ENCODE measurements around the gene SLC2A3. TPM values are rescaled to one million over a fixed set of nuclear protein-coding genes. Genes with fewer than 3 reads are reported as not detected.
"Not testable (repeated sequence)": the region's sequence is repeated elsewhere in the genome, so short reads cannot be mapped to it uniquely, and the experiment has no call there.

Gene SLC2A3
- 10 to 100 TPM in 1 of 4 donors, 1 to 10 TPM in 2, under 1 TPM in 1; 0.80 to 10.2 (median 8.1) TPM for total RNA-seq

DNA sequence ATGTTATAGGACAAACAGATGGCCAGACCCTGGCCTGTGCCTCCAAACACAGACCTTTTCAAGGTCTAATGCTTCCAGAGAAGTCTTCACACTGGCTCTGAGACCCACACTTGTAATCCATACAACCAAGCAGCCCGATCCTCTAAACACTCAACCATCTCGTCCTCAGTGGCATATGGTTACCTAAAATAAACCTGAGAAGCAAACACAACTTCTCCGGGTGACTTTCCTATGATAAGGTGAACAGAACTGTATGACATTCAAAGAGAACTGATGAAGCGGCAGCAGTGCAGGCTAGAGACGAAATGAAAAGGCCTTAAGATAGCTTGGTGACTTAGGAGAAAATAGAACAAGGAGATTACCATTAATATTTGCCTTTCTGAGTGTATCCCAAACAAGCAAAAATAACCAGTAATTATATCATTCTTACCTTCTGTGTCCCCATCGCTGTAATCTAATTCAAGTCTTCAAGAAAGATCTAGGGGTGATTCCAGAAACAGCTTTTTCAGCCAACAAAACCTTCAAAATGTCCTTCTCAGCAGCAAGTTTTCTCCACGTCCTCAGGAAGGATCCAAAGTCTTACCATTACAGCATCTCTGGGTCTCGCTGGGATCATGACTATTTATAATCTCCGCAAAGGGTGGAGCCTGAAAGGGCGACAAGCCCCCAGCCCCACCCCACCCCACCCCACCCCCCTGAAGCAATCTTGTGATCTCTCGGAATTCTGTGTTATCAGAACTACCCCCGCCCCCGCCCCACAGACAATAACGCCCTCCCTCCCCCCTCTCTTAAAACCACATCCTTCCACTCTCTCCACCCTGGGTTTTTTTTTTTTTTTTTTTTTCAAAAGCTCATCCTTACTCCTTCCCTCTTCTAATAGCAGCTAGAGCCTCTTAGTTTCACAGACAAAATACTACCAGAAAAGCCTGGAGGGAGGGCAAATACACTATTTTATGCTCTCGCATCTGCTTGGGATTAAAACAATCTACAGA is at the start of gene SLC2A3:
Gene SLC2A3, minus strand, starts transcription at position 598 of the 992 bp plus-strand sequence. Its CDS starts 153 bp downstream, at position 445.
- H3K27me3 ChIP-seq = no peaks in the 10 kb centered on the region
- peak within 1 kb of the TSS; percentile 80 to 88 (median 84) for H3K27ac ChIP-seq
- in situ Hi-C loops (cut with MboI; ENCODE audit: low pct_ligation_motif_present in 1 of 4, low pct_unique_long_range_greater_than_20kb in 1 of 4, low sequenced_read_pairs in 3 of 4) (loop anchor here in 2 of 4 donors (10.0 kb wide), 1 partner anchor 59 kb away; no protein-coding TSS in a partner anchor), intact Hi-C loops (cut with DNase I; ENCODE audit: low total_unique reads) (no loop called here)
- peak within 1 kb of the TSS; percentile 19 to 52 (median 34) for H3K4me3 ChIP-seq
- H3K36me3 ChIP-seq = peaks cover 0 to 9% (median 2%) of the 10 kb centered on the region in 4 donors
- H3K4me1 ChIP-seq = peaks cover 0 to 27% (median 10%) of the 10 kb centered on the region in 4 donors
- 15 to 21% methylated on average over 6 to 15 of the region's 15 CpGs for WGBS, 2 donors (ENCODE audit: low coverage in 1 of 2)
- H3K9me3 ChIP-seq = no peaks in the 10 kb centered on the region
- DNase-seq = peak; percentile 53
- peak; percentile 80 for TF ChIP-seq POLR2A (IDR thresholded peaks at IDR 0.05)
- TF ChIP-seq POLR2AphosphoS5 (IDR thresholded peaks at IDR 0.05) = peak; percentile 94 to 98 (median 95)
- TF ChIP-seq EP300 (IDR thresholded peaks at IDR 0.05; ENCODE audit: low read depth) = no peak

DNA sequence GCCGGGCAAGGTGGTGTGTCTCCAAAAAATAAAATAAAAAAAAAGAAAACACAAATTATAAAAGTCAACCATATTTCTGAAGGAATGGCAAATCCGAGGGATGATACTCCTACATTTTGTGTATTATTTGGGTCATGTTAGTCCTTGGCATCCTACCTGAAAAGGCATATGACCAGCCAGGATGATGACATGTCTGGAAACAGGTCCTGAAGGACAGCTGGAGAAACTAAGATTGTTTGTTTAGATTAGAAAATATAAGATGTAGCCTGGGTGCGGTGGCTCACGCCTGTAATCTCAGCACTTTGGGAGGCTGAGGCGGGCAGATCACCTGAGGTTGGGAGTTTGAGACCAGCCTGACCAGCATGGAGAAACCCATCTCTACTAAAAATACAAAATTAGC is 48.9 kb upstream of the SLC2A3 start:
- WGBS, 2 donors (ENCODE audit: low coverage in 1 of 2) = 77 to 91% methylated on average over 2 to 5 of the region's 5 CpGs
- Histone ChIP-seq H3K4me3 (no peak overlapping the region), H3K36me3 (no peaks in the 10 kb centered on the region), H3K9me3 (no peaks in the 10 kb centered on the region), H3K4me1 (no peaks in the 10 kb centered on the region), H3K27me3 (no peaks in the 10 kb centered on the region), H3K27ac (no peak overlapping the region)
- in situ Hi-C loops (cut with MboI; ENCODE audit: low pct_ligation_motif_present in 1 of 4, low pct_unique_long_range_greater_than_20kb in 1 of 4, low sequenced_read_pairs in 3 of 4) (no loop called here), intact Hi-C loops (cut with DNase I; ENCODE audit: low total_unique reads) (no loop called here)
- TF ChIP-seq POLR2A (IDR thresholded peaks at IDR 0.05) (no peak), CTCF (IDR thresholded peaks at IDR 0.05) (no peak), POLR2AphosphoS5 (IDR thresholded peaks at IDR 0.05) (no peak), EP300 (IDR thresholded peaks at IDR 0.05; ENCODE audit: low read depth) (no peak)
- DNase-seq = no peak

GRCh38 chr12:7983460-7983859 is 47.5 kb upstream of the SLC2A3 start:
- H3K36me3 ChIP-seq; H3K27ac ChIP-seq; in situ Hi-C loops (cut with MboI; ENCODE audit: low pct_ligation_motif_present in 1 of 4, low pct_unique_long_range_greater_than_20kb in 1 of 4, low sequenced_read_pairs in 3 of 4); H3K9me3 ChIP-seq; H3K4me3 ChIP-seq; H3K4me1 ChIP-seq; intact Hi-C loops (cut with DNase I; ENCODE audit: low total_unique reads); DNase-seq; H3K27me3 ChIP-seq: not testable (repeated sequence)
- 100% methylated on average over 1 of the region's 1 CpG for WGBS, 2 donors (ENCODE audit: low coverage in 1 of 2)

DNA sequence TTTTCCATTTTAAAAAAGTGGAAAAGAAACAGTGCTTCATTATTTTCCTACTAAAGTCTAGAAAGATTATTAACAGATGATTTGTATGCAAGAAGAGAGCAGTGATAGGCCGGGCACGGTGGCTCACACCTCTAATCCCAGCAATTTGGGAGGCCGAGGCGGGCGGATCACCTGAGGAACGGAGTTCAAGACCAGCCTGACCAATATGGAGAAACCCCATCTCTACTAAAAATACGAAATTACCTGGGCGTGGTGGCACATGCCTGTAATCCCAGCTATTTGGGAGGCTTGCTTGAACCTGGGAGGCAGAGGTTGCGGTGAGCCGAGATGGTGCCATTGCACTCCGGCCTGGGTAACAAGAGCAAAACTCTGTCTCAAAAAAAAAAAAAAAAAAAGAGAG is 47.0 kb upstream of the SLC2A3 start:
- DNase-seq; H3K4me1 ChIP-seq; H3K27me3 ChIP-seq; H3K27ac ChIP-seq; in situ Hi-C loops (cut with MboI; ENCODE audit: low pct_ligation_motif_present in 1 of 4, low pct_unique_long_range_greater_than_20kb in 1 of 4, low sequenced_read_pairs in 3 of 4); H3K4me3 ChIP-seq; H3K36me3 ChIP-seq; H3K9me3 ChIP-seq; intact Hi-C loops (cut with DNase I; ENCODE audit: low total_unique reads): not testable (repeated sequence)
- 83 to 100% methylated on average over 5 to 11 of the region's 11 CpGs for WGBS, 2 donors (ENCODE audit: low coverage in 1 of 2)

- intact Hi-C loops (cut with DNase I; ENCODE audit: low total_unique reads); H3K9me3 ChIP-seq; H3K4me3 ChIP-seq; H3K4me1 ChIP-seq; in situ Hi-C loops (cut with MboI; ENCODE audit: low pct_ligation_motif_present in 1 of 4, low pct_unique_long_range_greater_than_20kb in 1 of 4, low sequenced_read_pairs in 3 of 4); H3K36me3 ChIP-seq; H3K27ac ChIP-seq; DNase-seq; H3K27me3 ChIP-seq: not testable (repeated sequence)
- 35% methylated on average over 2 of the region's 2 CpGs; no CpG with 5 or more reads in 1 of the 2 donors for WGBS, 2 donors (ENCODE audit: low coverage in 1 of 2)
Observed at GRCh38 chr12:7982332-7982735, 46.3 kb upstream of the SLC2A3 start.

DNA sequence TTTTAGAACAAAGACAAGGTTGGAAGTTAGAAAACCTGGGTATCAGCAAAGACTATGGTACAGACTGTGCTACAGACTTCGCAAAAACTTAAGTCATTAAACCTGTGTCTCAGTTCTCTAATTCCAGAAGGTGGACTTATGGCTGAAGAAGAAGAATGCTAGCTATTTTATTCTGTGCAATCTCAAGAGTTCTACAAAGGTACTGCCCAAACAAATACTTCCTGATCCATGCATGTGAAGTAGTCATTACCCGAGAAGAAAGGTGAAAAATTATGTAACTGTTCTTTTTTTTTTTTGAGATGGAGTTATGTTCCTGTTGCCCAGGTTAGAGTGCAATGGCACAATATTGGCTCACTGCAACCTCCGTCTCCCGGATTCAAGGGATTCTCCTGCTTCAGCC is 45.5 kb upstream of the SLC2A3 start:
- WGBS, 2 donors (ENCODE audit: low coverage in 1 of 2) = 77 to 84% methylated on average over 2 to 4 of the region's 4 CpGs
- Histone ChIP-seq H3K4me3 (no peak overlapping the region), H3K27ac (no peak overlapping the region), H3K4me1 (no peaks in the 10 kb centered on the region), H3K36me3 (no peaks in the 10 kb centered on the region), H3K27me3 (no peaks in the 10 kb centered on the region), H3K9me3 (no peaks in the 10 kb centered on the region)
- DNase-seq = no peak
- intact Hi-C loops (cut with DNase I; ENCODE audit: low total_unique reads) (no loop called here), in situ Hi-C loops (cut with MboI; ENCODE audit: low pct_ligation_motif_present in 1 of 4, low pct_unique_long_range_greater_than_20kb in 1 of 4, low sequenced_read_pairs in 3 of 4) (no loop called here)
- TF ChIP-seq POLR2A (IDR thresholded peaks at IDR 0.05) (no peak), CTCF (IDR thresholded peaks at IDR 0.05) (no peak), POLR2AphosphoS5 (IDR thresholded peaks at IDR 0.05) (no peak), EP300 (IDR thresholded peaks at IDR 0.05; ENCODE audit: low read depth) (no peak)

DNA sequence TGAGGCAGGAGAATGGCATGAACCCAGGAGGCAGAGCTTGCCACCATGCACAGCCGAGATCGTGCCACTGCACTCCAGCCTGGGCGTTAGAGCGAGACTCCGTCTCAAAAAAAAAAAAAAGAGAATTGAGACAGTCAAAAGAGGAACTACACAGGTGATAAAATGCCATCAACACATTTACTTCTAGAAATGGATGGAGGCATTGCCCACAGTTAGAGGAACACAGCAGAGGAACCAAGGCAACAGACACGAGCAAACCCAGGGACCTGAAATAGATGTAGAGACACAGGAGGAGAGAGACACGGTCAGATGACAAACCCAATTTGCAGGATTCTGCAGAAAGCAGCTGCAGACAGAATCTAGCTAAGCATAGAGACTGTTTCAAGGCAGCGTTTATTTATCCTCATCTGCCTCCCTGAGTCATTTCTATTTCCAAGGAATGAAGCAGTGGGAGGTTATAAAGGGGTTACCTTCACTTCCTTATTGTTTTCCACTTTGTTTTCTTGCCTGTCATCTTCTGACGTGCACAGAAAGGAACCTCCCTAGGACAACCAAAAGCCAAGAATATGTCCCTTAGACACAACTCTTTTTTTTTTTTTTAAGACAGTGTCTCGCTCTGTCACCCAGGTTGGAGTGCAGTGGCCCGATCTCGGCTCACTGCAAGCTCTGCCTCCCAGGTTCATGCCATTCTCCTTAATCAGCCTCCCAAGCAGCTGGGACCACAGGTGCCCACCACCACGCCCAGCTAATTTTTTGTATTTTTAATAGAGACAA is 41.6 kb upstream of the SLC2A3 start:
- in situ Hi-C loops (cut with MboI; ENCODE audit: low pct_ligation_motif_present in 1 of 4, low pct_unique_long_range_greater_than_20kb in 1 of 4, low sequenced_read_pairs in 3 of 4); H3K9me3 ChIP-seq; intact Hi-C loops (cut with DNase I; ENCODE audit: low total_unique reads); H3K27me3 ChIP-seq; DNase-seq; H3K27ac ChIP-seq; H3K4me3 ChIP-seq; H3K4me1 ChIP-seq; H3K36me3 ChIP-seq: not testable (repeated sequence)
- 47 to 52% methylated on average over 9 to 12 of the region's 13 CpGs for WGBS, 2 donors (ENCODE audit: low coverage in 1 of 2)

All from transverse colon (tissue), 4 donors.